Hindlimb muscle (tissue), 1 donor: ENCODE results near the gene CCRL2. TPM values are rescaled to one million over a fixed set of nuclear protein-coding genes. Genes with fewer than 3 reads are reported as not detected.
"Not testable (repeated sequence)": the region's sequence is repeated elsewhere in the genome, so short reads cannot be mapped to it uniquely, and the experiment has no call there.

ENCODE experiments used
- DNase-seq: peaks from one replicate; pipeline ENCODE4 v3.0.0-alpha.2; 2013
- polyA plus RNA-seq: library from polyadenylated mRNA; unstranded; fragments of 120-200 nt; gene quantifications from one replicate; pipeline ENCODE4 v1.2.1, GENCODE V29; 2013; ENCODE audit not compliant: insufficient read length

CCRL2 gene
- polyA plus RNA-seq, 1 donor: 0.74 TPM

DNA sequence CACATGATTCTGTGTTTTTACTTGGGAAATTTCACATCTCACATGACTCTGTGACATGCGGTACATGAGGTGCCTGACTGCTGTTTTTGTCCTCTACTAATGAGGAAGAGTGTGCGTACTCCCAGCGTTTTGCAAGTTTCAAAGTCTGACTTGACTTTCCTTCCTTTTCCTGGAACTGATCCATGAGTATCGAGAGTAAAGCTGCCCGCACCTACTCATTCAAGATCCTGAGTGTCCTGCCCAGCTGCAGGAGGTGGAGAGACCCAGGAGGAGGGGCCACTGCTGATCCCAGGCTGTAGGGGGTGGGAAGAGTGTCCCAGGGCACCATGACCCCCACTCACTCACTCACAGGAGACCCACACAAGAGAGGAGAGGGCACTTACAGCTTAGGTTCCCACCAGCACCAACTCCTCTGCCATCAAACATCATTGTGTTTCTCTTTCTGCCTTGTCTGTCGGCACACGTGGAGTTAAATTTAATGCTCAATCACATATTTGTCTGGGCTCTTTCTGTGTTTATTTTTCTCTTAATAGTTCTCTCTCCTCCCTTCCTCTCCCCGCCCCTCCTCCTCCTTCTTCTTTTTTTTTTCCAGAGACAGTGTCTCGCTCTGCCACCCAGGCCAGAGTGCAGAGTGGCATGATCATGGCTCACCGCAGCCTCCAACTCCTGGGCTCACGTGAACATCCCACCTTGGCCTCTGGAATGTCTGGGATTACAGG is 1.6 kb upstream of the CCRL2 start:
- DNase-seq: no peak

DNA sequence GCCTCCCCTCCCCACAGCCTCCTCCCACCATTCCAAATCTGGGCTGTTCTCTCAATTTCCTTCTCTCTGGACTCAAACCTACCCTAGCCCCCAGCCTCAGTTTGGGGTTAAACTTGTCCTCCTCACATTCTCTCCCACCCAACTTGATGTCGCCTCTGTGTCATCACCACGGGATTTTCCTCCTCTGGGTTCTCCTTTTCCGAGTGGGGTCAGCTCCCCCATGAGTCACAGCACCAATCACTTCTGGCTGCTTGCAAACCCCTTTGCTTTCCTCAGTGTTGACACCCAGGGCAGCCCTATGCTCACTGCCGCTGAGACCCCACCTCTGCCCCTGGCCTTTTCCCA is 644 bp upstream of the CCRL2 start:
- no peak for DNase-seq

DNA sequence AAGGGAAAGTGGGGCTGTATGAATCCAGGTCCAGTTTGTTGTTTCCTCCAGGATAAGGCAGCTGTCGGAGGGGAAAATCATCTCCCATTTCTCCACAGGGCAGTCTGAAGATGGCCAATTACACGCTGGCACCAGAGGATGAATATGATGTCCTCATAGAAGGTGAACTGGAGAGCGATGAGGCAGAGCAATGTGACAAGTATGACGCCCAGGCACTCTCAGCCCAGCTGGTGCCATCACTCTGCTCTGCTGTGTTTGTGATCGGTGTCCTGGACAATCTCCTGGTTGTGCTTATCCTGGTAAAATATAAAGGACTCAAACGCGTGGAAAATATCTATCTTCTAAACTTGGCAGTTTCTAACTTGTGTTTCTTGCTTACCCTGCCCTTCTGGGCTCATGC is 911 bp downstream of the CCRL2 start:
- no peak for DNase-seq

DNA sequence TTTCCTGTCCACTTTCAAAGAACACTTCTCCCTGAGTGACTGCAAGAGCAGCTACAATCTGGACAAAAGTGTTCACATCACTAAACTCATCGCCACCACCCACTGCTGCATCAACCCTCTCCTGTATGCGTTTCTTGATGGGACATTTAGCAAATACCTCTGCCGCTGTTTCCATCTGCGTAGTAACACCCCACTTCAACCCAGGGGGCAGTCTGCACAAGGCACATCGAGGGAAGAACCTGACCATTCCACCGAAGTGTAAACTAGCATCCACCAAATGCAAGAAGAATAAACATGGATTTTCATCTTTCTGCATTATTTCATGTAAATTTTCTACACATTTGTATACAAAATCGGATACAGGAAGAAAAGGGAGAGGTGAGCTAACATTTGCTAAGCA is 1.8 kb downstream of the CCRL2 start:
- no peak for DNase-seq

DNA sequence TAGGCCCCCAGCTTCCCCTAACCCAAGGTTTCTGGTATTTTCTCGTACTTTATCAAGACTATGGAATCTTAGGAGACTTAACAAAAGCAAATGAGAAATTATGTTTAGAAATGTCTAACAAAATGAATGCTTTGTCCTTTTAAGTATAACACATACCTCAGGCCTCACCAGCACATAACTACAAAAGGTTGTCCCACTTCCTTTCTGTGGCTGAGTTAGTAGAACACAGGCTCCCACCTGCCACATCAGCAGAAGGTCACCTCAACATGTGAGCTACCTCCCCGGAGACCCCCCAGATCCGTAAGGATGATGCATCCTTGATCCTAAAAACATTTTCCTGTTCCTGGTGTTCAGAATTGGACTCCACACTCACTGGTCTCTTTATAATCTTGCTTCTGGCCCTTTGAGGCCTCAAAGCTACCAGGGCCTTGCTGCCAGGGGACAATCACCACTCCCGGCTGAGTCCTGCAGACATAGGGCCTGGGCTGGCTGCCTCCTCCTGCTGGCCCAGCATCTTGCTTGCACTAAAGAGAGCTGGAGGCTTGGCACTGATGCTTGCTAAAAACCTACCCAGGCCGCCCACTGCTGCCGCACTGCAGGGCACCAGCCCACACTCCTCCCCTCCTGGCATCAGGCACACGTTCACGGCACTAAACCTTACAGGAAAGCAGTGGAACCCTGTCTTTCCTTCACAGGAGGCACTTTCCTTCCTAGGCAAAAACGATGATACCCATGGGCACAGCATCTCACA is 2.9 kb downstream of the CCRL2 start:
- DNase-seq: no peak

DNA sequence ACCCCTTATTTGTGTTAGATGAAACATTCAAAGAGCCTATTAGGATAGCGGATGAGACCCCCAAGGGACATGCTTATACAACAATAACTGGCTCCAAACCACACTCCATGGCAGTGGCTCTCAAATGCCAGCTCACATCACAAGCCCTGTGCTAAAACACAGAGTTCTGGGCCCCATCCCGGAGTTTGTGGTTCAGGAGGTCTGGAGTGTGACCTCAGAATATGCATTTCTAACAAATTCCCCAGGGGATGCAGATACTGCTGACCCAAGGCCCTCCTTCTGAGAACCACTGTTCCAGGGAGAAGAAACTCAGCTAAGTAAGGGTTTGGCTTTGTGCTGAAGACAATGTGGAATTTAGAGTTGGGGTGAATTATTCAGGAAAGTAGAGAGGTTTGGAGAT is 3.6 kb downstream of the CCRL2 start:
- DNase-seq: no peak

DNA sequence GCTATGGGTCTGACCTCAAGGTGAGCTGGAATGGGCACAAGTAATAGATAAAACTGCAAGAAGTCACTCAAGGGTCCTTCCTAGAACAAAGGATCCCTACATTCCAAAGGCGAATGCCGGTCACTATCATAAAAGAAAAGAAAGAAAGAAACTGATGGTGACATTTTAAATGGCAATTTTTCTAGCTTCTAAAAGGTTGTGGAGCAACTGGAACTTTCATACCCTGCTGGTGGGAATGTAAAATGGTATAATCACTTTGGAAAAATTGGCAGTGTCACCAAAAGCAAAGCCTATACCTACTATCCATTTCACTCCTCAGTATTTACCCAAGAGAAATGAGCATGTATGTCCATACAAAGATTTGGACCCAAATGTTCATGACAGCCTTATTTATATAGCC is 4.2 kb downstream of the CCRL2 start:
- DNase-seq: no peak

DNA sequence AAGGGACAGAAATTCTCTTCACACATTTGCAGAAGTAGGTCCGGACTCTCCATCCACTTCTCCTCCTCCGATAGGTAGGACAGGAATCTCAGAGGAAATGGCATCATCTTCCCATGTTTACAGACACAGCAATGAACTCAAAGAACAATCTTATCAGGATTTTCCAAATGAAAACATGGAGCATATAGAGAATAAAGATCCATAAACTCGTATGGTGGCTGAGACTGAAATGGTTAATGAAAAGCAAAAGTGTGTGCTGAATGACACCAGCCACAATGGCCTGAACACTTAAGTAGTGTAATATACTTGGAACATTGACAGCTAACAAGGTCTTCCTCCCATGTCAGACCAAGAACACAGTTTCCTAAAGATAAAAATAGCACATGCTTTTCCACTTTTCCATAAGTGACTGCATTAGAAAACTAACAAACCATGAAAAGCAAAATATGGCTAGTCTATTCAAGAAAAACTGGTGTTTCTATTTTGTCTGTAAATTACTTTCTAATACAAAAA is 5.8 kb downstream of the CCRL2 start:
- DNase-seq: no peak

DNA sequence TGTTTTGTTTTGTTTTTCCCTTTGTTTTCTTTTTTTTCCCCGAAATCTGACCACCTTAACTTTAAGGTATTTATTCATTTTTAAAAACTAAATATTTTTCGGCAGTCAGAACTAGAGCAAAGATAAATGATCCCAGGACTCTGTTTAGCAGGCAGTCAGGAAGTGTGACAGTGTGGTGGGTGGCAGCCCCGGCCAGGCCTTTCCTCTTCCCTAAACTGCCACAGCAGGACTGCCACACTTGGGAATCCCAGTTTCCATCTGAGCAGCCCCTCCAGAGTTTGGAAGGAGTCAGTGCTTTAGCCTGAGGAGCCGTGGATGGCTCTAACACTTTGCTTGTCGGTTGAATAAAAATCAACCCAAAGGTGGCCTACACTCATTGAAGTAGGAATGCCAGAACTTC is 6.9 kb downstream of the CCRL2 start:
- no peak for DNase-seq

DNA sequence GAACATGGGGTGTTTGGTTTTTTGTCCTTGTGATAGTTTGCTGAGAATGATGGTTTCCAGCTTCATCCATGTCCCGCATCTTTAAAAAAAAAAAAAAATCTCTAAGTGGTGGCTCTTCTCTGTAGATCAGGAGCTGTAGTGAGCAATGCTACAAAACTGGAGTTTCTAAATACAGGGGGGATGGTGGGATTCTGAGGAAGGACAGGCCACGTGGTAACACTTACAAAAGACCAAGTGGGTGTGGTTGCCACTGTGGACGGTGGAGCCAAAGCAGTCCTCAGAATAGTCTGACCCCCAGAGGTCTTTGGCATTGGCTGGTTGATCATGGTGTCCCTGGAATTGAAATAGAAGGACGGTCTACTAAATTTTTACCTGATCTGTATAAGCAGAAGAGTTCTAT is 7.7 kb downstream of the CCRL2 start:
- DNase-seq: no peak

DNA sequence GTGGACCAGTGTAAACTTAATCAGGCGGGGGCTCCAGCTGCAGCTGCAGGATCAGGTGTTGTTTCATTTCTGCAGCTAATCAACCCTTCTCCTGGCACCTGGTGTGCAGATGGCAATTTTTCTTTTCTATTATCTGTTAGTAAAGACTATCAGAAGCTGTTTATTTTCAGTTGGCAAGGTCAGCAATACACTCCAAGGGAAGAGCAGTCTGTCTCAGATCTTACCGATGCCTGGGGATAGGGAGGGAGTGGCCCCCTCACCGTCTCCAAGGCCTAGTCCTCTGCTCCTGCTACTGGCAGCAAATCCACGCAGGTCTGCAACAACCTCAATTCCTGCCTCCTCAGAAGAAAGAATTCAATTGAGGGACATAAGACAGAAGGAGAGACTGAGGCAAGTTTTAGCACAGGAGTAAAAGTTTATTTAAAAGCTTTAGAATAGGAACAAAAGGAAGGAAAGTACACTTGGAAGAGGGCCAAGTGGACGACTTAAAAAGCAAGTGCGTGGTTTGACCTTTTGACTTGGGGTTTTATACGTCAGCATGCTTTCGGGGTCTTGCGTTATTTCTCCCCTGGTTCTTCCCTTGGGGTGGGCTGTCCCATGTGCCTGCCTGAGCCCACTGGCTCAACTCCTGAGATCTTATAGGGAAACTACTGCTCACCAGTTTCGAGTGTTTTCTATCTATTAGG is 9.2 kb downstream of the CCRL2 start:
- DNase-seq: no peak

DNA sequence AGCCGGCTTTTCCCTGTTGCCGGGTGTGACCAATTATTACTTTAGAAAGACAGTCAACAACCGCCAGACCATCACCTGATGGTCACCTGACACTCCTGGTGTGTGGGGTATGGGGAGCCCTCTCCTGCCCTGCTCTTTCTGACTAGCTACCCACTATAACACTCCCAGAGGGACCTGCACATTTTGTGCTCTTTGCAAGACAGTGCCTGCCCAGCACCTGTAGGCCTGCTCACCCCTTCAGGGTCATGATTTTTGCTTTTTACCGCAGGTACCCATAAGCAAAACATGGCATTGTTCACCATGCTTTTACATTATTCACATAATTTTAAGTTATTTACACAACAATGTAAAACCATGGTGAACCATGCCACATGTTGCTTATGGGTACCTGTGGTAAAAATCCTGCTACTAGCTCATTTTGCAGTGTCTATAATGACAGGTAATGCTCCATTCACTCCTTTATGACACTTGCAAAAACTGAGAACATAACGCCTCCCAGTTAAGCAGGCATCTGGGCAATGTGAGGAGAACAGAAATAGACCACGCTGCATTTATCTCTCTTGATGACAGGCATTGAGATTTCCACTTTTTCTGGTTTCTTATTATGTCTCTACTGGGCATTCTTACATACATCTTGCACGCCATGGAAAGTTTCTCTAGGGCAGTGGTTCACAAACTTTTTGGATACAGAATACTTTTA is 9.9 kb downstream of the CCRL2 start:
- DNase-seq: no peak

DNA sequence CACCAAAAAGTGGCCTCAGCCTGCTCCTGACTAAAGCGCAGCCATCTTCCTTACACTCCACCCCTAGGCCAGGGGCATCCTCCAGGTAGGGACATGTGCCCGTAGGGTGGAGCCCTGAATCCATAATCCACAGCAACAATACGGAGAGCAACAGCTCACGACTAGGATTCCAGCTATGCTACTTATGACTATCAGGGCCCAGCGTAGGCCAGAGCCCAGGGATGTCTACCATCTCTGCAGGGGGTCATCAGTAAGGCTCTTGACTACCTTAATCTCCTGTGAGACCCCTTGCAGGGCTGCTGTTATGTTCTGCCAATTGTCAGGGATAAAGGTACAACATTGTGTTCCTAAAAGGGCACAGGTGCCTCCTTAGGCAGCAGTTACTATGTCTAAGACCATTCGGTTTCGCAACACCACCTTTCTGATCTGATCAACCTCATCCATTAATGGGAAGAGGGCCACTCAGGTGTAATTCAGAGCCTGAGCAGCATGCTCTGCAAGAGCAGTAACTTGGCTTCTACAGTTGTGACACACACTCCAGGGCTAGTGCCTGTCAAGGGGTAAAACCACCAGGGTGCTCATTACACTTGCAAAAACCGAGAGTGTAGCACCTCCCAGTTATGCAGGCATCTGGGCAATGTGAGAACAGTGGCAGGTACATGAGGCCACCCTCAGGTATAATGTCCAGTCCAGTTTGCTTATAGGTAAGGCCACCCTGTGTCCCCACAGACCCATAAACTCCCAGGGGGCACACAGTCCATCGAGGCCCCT is 11.0 kb downstream of the CCRL2 start:
- no peak for DNase-seq

DNA sequence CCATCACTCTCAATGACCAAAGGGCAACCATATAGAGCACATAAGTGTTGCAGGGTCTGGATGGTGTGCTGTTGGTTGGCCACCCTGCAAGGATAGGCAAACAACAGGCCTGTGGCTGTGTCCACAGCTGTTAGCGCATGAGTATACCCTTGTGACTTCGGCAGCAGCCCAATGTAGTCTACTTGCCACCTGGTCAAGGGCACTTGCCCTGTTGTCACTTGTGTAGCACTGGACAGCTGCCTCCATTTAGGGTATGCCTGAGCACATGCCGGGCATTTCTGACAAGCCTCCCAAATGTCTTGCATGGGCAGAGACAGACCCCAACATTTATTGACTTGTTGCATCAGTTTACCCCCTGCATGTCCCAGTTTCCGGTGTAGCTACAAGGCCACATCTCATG is 12.8 kb downstream of the CCRL2 start:
- DNase-seq: no peak

DNA sequence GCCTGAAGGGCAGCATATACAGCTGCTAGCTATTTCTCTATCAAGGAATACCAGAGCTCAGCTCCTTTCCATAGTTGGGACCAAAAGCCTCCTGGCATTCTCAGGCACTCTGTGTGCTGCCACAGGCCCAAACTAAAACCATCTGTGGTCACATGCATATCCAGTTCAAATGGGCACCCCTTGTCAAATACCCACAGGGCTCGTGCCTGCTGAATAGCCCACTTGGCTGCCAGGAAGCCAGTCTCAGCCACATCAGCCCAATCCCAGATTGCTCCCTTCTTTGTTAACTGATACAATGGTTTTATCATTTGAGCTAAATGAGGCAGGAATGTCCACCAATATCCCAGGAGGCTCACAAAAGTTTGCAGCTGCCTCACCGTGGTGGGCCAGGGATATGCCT is 13.9 kb downstream of the CCRL2 start:
- DNase-seq: no peak

DNA sequence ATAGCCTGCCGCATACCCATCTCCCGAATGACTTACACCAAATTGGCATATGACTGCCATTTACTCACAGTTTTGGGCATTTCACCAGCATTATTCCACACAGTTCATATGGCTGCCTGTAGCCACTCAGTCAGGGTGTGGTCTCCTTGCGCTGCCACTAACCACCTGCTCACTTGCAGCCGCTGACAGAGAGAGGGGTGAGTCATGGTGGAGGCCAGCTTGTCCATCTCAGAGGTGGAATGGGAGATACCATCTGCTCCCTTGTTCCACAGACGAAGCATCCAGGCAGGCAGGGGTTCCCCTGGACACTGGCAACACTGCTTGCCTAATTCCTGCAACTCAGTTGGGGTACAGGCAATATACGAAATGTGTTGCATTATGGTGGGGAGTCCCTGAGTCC is 15.6 kb downstream of the CCRL2 start:
- no peak for DNase-seq

DNA sequence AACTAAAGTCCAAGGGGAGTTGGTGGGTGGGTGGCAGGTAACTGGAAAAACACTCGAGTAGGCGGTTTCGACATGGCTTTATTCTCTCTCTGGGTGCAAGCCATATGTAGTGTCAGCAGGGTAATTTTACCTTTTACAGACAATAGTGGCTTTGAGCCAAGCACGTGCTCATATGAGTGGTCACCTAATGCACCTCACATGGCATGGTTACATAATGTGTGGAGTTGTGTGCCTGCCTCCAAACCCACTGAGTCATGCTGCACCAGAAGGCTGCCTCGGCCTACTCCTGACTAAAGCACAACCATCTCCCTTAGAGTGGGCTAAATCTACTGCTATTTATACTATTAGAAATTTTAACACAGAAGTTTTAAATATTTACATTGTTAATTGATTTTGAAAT is 16.5 kb downstream of the CCRL2 start:
- DNase-seq: no peak

DNA sequence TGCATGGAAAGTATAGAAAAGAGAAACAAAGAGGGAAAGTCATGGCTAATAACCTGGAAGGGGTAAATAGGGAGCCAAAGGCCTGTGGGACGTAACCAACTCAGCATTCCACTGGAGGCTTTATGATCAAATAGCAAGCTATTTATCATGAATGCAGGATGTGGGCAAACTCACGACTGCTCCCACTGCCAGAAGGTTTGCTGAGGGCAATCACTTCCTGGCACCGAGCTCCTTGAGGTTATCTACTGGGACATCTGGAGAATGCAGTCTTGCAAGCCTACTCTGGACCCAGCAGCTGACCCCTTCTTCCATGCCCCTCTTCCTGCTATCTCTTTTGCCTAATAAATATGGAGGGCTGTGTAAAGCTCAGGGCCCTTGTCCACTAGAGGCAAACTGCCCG is 19.4 kb downstream of the CCRL2 start:
- DNase-seq: not testable (repeated sequence)

DNA sequence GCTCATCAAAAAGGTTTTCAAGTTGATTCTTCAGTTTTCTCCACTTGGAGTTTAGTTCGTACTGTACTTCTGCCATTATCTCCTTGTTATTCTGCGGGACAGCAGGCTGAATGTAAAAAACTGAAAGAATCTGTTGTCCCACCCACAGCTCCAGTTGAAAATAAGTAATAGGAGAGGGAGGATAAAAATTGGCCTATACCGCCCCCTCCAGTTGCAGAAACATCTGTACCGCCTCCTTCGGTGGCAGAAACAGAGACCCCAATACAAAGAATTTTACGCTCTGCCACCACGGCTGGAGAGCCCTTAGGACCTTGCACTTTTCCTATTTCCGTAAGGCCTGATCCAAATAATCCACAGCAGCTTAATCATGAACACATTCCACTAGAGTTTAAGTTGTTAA is 20.3 kb downstream of the CCRL2 start:
- not testable (repeated sequence) for DNase-seq

DNA sequence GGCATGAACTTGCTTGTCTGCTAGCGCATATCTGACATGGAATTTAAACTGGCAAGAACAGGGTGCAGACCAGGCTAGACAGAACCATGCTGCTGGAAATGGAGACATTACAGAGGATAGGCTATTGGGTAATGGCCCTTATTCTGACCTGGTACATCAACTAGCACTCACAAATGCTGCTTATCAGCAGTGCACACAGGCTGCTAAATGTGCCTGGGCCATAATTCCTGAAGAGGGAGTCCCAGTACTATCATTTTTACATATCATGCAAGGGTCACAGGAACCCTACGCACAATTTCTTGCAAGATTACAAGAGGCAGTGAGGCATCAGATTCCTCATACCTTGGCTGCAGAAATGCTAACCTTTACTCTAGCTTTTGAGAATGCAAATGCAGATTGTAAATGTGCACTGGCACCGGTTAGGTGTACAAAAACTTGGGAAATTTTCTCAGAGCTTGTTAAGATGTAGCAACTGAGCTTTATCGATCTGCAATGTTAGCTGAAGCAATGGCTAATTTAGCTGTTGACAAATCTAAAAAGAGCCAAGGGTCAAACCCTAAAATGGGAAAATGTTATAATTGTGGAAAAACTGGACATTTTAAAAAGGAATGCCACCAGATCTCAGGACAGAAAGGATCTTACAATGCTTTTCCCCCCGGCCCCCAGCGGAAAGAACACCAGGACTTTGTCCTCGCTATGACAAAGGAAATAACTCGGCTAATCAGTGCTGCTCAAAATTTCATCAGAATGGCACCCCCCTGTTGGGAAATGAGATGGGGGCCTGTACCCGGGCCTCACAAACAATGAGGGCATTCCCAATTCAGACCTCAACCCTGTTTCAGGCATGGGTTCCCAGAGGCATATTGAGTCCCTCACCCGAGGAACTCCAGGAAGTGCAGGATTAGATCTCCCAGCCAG is 21.1 kb downstream of the CCRL2 start:
- DNase-seq: no peak

DNA sequence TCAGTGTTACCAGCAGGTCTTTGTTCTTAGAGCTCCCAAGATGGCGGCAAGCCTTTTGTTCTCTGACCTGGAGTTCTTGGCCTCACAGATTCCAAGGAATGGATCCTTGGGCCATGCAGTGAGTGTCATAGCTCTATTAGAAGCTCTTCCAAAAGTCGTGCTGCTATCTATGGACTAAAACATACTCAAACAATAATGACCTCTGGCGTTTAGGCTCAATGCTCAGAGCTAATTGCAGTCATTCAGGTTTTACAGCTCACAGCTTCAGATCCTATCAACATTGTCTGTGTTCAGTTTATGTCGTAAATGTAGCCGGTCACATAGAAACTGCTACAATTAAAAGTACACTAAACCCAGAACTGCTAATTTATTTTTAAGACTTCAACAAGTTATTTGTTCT is 22.2 kb downstream of the CCRL2 start:
- no peak for DNase-seq
